IPS-18a (cell line): ENCODE measurements around the gene ETHE1.

Source experiments
- H3K27ac ChIP-seq: one replicate; pipeline ENCODE4 v1.5.1; 2013; ENCODE audit warnings: low read length
- H3K27me3 ChIP-seq: one replicate; pipeline ENCODE4 v1.6.1; 2013; ENCODE audit warnings: mild to moderate bottlenecking, low read length; ENCODE audit not compliant: control insufficient read depth, insufficient read depth
- H3K36me3 ChIP-seq: one replicate; pipeline ENCODE4 v1.6.1; 2013; ENCODE audit warnings: low read depth, low read length; ENCODE audit not compliant: control insufficient read depth
- H3K4me1 ChIP-seq: one replicate; pipeline ENCODE4 v1.6.1; 2013; ENCODE audit warnings: low read depth, low read length; ENCODE audit not compliant: control insufficient read depth
- H3K4me3 ChIP-seq: one replicate; pipeline ENCODE4 v1.5.1; 2013; ENCODE audit warnings: low read length
- H3K9ac ChIP-seq: one replicate; pipeline ENCODE4 v1.6.1; 2013; ENCODE audit warnings: mild to moderate bottlenecking, low read length, moderate library complexity
- H3K9me3 ChIP-seq: one replicate; pipeline ENCODE4 v1.6.1; 2013; ENCODE audit warnings: low read depth, low read length; ENCODE audit not compliant: control insufficient read depth

ETHE1 gene

DNA sequence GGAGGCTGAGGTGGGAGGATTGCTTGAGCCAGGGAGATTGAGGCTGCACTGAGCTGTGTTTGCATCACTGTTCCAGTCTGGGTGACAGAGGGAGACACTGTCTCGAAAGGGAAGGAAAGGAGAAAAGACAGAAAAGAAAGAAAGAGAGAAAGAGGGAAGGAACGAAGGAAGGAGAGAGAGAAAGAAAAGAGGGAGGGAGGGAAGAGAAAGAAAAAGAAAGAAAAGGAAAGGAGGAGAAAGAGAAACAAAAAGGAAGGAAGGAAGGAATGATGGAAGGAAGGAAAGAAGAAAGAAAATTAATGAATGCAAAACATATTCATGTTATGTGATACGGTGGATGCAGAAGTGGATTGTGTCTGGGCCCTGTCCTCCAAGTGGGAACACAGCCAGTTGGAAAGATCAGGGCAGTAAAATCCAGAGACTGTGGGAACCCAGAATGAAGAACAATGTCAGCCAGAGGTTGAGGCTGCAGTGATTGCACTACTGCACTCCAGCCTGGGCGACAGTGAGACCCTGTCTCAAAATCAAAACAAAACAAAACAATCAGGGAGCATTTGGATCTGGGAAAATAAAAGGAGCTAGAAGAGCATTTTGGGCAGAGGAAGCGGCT lies 28.7 kb downstream of the ETHE1 start:
- Histone ChIP-seq H3K9ac (no peak overlapping the region), H3K27me3 (peaks cover 24% of the 10 kb centered on the region), H3K9me3 (no peaks in the 10 kb centered on the region), H3K4me1 (peaks cover 1% of the 10 kb centered on the region), H3K27ac (no peak overlapping the region), H3K36me3 (no peaks in the 10 kb centered on the region), H3K4me3 (no peak overlapping the region)

DNA sequence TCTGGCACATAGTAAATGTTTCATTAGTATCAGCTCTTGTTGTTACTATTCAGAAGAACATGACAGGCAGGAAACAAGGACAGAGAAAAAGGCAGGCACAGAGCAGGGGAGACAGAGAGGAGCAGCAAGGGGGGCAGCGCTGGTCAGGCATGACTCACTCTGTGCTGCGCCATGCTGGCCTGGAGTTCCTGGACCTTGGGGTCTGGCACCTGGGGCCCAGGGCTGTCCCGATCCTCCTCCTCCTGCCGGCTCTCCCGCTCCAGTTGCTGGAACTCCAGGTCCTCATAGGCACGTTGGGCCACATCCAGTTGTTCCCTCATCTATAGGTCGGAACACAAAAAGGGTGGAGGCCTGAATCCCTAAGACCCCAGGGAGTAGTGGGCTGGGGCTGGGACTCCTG lies 30.0 kb downstream of the ETHE1 start:
- no peak overlapping the region for H3K9ac ChIP-seq
- no peak overlapping the region for H3K27ac ChIP-seq
- no peaks in the 10 kb centered on the region for H3K4me1 ChIP-seq
- H3K27me3 ChIP-seq, result peaks cover 10% of the 10 kb centered on the region
- H3K9me3 ChIP-seq, result no peaks in the 10 kb centered on the region
- H3K36me3 ChIP-seq, result no peaks in the 10 kb centered on the region
- no peak overlapping the region for H3K4me3 ChIP-seq

DNA sequence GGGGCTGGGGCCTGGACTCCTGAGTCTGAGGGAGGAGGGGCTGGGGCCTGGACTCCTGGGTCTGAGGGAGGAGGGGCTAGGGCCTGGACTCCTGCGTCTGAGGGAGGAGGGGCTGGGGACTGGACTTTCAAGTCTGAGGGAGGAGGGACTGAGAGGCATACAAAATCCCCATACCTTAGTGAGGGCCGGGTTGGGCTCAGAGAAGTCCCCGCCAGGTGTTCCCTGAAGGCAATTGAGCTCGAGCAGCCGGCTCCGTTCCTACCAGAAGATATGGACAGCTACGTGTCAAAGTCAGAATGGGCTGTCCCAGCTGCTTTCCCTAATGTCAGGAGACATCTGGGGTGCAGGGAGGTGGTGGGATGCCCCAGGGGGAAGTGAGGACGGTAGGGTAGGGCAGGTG lies 31.9 kb downstream of the ETHE1 start:
- no peaks in the 10 kb centered on the region for H3K9me3 ChIP-seq
- H3K4me1 ChIP-seq, result no peaks in the 10 kb centered on the region
- H3K27me3 ChIP-seq, result no peaks in the 10 kb centered on the region
- no peaks in the 10 kb centered on the region for H3K36me3 ChIP-seq
- no peak overlapping the region for H3K4me3 ChIP-seq
- H3K9ac ChIP-seq, result no peak overlapping the region
- no peak overlapping the region for H3K27ac ChIP-seq

- H3K36me3 ChIP-seq, result no peaks in the 10 kb centered on the region
- H3K27ac ChIP-seq, result no peak overlapping the region
- H3K4me3 ChIP-seq, result no peak overlapping the region
- no peaks in the 10 kb centered on the region for H3K4me1 ChIP-seq
- no peaks in the 10 kb centered on the region for H3K27me3 ChIP-seq
- H3K9ac ChIP-seq, result no peak overlapping the region
- no peaks in the 10 kb centered on the region for H3K9me3 ChIP-seq
Observed at GRCh38 chr19:43490759-43491158, 36.2 kb downstream of the ETHE1 start.

DNA sequence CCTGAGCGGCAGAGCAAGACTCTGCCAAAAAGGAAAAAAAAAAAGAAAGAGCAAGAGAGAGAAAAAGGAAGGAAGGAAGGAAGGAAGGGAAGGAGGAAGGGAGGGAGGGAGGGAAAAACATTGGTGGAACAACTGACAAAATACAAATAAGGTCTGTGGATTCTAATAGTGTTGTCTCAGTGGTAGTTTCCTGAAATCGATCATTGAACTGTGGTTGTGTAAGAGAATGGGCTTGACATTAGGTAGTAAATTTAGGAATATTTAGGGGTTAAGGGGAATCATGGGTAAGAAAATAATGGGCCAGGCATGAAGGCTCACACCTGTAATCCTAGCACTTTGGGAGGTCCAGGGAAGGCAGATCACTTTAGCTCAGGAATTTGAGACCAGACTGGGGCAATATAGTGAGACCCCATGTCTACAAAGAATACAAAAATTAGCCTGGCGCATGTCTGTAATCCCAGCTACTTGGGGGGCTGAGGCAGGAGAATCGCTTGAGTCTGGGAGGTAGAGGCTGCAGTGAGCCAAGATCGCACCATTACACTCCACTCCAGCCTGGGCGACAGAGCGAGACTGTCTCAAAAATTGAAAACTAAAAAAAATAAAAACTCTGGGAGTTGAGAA lies 36.9 kb downstream of the ETHE1 start:
- Histone ChIP-seq H3K27me3 (no peaks in the 10 kb centered on the region), H3K36me3 (no peaks in the 10 kb centered on the region), H3K9me3 (no peaks in the 10 kb centered on the region), H3K4me1 (no peaks in the 10 kb centered on the region), H3K9ac (no peak overlapping the region), H3K27ac (no peak overlapping the region), H3K4me3 (no peak overlapping the region)

DNA sequence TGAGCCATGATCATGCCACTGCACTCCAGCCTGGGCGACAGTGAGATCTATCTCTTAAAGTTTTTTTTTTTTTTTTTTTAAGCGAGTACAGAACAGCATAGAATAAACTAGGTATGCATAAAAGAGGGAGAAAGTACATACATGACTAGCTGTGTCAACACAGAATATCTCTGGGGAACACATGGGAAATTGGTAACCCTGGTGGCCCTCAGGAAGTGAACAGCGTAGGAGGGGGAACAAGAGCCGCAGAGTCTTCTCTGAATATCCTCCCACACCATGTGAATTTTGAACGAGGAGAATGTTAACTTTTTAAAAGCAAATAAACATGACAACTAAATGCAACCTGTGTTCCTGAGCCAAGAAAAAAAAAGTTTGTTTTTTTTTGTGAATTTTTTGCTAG lies 37.7 kb downstream of the ETHE1 start:
- no peaks in the 10 kb centered on the region for H3K27me3 ChIP-seq
- H3K9me3 ChIP-seq, result no peaks in the 10 kb centered on the region
- no peaks in the 10 kb centered on the region for H3K4me1 ChIP-seq
- H3K27ac ChIP-seq, result no peak overlapping the region
- no peak overlapping the region for H3K4me3 ChIP-seq
- no peak overlapping the region for H3K9ac ChIP-seq
- H3K36me3 ChIP-seq, result no peaks in the 10 kb centered on the region

GRCh38 chr19:43488179-43488578 lies 38.8 kb downstream of the ETHE1 start:
- Histone ChIP-seq H3K4me1 (no peaks in the 10 kb centered on the region), H3K9me3 (no peaks in the 10 kb centered on the region), H3K9ac (no peak overlapping the region), H3K27me3 (no peaks in the 10 kb centered on the region), H3K36me3 (no peaks in the 10 kb centered on the region), H3K4me3 (no peak overlapping the region), H3K27ac (no peak overlapping the region)

DNA sequence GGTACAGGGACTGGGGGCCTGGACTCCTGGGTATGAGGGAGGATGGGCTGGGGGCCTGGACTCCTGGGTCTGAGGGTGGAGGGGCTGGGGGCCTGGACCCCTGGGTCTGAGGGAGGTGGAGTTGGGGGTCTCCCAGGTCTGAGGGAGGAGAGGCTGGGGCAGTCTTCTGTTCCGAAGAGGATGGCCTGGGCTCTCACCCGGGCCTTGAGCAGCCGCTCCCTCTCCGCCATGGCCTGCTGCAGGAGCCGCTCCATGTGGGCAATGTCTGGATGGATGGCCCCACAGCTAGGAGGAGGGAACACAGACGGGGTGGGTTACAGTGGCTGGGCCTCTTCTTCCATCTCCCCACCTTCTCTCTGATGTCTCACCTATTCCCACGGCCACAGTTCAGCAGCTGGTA lies 40.6 kb downstream of the ETHE1 start:
- Histone ChIP-seq H3K4me1 (no peaks in the 10 kb centered on the region), H3K4me3 (no peak overlapping the region), H3K9me3 (no peaks in the 10 kb centered on the region), H3K9ac (no peak overlapping the region), H3K27me3 (no peaks in the 10 kb centered on the region), H3K27ac (no peak overlapping the region), H3K36me3 (no peaks in the 10 kb centered on the region)

DNA sequence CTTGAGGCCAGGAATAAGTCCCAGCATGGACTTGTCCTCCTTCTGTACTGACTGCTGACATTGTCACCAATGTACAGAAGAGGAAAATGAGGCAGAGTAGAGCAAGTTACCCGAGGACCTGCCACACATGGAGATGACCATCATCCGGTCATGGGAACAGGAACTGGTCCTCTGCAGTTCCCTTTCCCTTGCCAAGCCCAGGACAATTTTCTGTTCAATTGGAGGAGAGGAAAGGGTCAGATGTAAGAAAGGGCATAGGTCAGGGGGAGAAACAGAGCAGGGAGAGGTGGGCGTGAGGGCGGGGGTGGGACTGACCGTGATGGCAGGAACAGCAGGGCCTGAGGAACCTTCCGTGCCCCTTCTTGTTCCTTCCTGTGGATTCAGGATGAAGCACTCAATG lies 41.0 kb downstream of the ETHE1 start:
- Histone ChIP-seq H3K4me3 (no peak overlapping the region), H3K27ac (no peak overlapping the region), H3K9ac (no peak overlapping the region), H3K36me3 (no peaks in the 10 kb centered on the region), H3K27me3 (no peaks in the 10 kb centered on the region), H3K9me3 (no peaks in the 10 kb centered on the region), H3K4me1 (no peaks in the 10 kb centered on the region)

DNA sequence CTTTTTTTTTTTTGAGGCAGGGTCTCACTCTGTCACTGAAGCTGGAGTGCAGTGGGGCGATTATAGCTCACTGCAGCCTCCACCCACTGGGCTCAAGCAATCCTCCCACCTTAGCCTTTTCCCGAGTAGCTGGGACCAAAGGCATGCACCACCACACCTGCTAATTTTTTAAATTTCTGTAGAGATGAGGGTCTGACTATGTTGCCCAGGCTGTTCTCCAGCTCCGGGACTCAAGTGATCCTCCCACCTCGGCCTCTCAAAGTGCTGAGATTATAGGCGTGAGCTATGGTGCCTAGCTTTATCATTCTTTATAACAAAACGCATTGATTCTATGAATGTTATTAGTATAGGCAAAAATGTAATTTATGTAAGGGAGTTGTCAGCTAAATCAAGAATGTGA lies 43.7 kb downstream of the ETHE1 start:
- no peaks in the 10 kb centered on the region for H3K9me3 ChIP-seq
- no peaks in the 10 kb centered on the region for H3K4me1 ChIP-seq
- H3K27me3 ChIP-seq, result no peaks in the 10 kb centered on the region
- no peak overlapping the region for H3K9ac ChIP-seq
- no peaks in the 10 kb centered on the region for H3K36me3 ChIP-seq
- no peak overlapping the region for H3K27ac ChIP-seq
- no peak overlapping the region for H3K4me3 ChIP-seq

DNA sequence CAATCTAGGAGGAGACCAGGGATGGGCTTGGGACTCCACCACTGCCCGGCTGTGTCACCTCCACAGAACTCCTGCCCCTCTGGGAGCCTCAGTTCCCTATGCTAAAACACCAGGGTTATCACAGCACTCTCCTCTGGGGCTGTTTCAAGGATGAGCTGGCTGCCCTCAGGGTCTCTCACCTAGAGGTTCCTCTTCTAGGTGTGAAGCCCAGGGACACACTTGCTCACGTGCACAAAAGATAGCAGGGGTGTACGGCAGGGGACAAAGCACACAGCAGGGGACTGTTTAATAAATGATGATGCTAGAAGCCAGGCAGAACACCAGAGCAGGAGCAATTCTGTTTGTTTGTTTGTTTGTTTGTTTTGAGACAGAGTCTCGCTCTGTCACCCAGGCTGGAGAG lies 44.8 kb downstream of the ETHE1 start:
- Histone ChIP-seq H3K9ac (no peak overlapping the region), H3K36me3 (no peaks in the 10 kb centered on the region), H3K27me3 (no peaks in the 10 kb centered on the region), H3K4me3 (no peak overlapping the region), H3K27ac (no peak overlapping the region), H3K4me1 (no peaks in the 10 kb centered on the region), H3K9me3 (no peaks in the 10 kb centered on the region)

DNA sequence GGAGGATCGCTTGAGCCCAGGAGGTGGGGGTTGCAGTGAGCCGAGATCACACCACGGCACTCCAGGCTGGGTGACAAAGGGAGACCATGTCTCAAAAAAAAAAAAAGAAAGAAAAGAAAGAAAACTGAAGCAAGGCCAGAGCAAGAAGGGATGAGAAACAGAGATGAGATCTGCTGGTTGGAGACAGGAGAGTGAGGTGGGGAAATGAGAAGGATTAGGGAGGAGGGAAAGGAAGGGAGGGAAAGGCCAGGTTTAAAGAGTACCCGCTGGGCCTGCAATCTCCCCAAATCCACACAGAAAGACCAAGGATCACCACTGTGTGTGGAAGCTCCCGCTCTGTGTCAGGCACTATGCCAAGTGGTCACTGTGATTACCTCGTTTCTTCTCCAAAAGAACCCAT lies 45.3 kb downstream of the ETHE1 start:
- Histone ChIP-seq H3K36me3 (no peaks in the 10 kb centered on the region), H3K27me3 (no peaks in the 10 kb centered on the region), H3K9me3 (no peaks in the 10 kb centered on the region), H3K4me1 (no peaks in the 10 kb centered on the region), H3K27ac (no peak overlapping the region), H3K4me3 (no peak overlapping the region), H3K9ac (no peak overlapping the region)
